Activated gamma-delta T cell treated with anti-CD3 and anti-CD28 coated beads, Interleukin-2, amount 50 U/mL, for 16 hours (primary cell): Measurements from ENCODE around the gene SERPINE2.

ENCODE experiments used
- DNase-seq: peaks from one replicate; pipeline ENCODE4 v3.0.0-alpha.2; 2020; ENCODE audit warnings: low read depth

The SERPINE2 gene

DNA sequence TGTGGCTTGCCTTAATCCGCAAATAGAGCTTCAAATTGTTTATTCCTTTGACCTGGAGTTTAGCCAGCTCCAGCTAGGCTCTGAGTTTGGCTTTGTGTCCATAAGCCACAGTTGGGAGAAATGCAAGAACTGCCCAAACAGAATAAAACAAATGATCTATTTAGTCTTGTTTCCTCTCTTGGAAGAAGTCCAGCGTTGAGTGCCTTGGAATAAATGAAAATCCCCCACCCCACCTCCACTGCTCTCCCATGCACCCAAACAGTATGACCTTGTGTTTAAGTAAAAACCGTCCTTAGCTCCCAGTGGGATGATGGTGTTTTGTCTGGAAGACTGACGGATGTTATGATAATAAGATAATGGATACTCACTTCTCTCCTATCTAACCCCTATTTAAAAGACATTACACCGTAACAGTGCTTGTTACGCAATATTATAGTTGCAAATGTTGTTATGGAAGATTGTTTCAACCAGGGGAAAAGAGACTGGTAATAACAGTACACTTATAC, 3.2 kb upstream of the SERPINE2 start:
- no peak for DNase-seq

DNA sequence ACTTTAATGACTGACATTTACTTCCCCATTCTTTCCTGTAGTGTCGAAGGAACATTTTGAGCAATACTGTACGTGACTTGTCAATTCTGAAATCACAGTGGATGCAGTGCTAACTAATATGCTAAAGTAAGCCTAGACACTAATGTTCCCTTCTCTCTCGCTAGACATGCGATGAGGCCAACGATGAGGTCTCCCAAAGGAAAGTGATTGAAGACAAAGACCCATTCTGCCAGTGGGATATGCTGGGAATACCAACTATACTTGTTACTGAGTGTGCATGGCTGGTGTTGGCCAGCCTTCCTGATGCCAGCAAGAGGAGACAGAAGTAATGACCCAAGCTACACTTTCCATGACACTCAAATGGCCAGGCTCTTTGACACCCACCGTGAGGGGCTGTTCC, 2.5 kb upstream of the SERPINE2 start:
- DNase-seq, result no peak

DNA sequence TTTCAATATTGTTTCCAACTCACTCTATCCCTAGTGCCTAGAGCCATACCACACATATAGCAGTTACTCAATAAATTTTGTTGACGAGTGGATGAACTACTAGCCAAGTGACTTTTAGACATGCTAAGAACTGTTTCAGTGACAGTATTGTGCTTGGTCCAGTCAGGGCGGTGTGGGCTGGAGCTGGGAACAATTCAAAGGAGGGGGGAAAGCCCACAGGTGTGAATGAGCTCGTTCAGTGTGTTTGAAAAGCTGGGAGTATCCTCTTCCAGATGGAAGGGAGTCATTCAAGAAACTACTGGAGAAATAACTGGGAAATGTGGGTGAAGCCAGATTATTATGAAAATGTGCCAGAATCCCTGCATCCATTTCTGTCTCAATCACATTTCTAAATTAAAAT, 1.7 kb upstream of the SERPINE2 start:
- DNase-seq, result no peak

DNA sequence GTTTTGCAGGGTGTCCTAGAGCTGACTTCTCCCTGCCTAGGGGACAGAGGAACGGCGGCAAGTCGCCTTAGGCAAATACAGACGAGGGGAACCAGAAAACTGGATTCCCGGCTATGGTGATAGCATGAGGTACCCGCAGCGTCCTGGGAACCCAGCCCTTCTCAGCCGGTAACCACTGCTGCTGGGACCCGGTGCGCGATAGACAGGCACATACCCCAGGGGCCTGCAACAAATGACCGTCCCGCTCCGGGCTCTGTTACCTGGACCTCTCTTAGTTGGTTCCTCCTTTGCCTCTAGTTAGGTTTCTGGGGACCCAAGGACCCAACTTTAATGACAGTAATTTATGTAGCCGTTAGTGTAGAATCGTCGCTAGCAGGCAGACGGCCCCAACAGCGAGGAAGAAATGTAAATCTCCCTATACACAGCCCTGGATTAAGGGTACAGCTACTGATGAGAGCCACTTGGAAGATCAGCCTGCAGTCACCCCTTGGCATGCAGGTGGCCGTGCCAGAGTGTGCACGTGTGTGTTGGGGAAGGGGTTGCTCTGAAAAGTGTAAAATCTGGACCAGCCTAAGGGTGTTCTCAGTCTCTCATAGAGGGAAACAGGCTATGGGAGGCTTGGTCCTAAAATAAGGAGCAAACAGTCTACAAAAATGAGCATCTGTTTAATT, 819 bp upstream of the SERPINE2 start:
- DNase-seq, result no peak

DNA sequence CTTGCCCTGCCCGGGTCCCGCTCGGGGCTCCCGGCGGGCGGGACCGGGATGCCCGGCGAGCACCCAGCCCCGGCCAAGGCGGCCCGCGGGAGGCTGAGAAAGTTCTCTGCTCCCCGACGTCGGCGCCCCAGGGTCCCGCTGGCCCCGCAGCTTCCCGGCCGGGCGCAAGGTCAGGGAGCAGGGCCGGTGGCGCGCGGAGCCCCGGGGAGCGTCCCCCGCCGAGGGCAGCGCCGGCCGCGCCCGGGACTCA, 331 bp downstream of the SERPINE2 start:
- no peak for DNase-seq

DNA sequence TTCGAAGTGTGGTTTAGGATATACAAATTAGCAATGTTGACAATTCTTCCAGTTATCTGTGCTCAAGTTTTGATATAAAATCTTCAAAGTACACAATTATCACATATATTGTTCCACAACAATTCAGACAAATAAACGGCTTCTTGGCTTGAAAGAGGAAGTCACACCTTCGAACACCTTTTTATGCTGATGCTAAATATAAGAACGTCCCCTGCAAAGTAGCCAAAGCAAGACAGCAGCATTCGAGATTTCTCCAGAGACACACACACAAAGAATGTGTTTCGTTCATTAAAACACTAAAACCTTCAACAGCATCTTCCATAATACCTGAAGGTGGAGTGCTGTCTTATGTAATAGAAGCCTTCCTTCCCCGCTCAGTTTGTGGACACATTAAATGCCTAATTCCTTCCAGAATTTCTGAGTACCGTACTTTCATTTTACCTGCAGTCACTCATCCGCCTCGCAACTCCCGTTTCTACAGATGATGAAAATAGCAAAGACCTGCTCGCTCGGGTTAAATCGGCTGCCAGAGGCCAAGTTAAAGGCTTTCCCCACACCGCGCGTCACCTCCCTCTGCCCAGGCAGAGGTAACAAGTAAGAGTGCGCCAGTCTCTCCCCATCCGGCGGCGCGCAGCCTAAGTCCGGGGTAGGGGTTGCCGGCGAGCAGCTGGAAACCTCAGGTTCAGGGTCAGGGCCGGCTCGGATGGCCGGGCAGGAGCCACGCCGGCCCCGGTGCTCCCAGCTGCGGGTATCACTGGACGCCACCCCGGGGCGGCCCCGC, 847 bp downstream of the SERPINE2 start:
- DNase-seq, result peak; percentile 11

DNA sequence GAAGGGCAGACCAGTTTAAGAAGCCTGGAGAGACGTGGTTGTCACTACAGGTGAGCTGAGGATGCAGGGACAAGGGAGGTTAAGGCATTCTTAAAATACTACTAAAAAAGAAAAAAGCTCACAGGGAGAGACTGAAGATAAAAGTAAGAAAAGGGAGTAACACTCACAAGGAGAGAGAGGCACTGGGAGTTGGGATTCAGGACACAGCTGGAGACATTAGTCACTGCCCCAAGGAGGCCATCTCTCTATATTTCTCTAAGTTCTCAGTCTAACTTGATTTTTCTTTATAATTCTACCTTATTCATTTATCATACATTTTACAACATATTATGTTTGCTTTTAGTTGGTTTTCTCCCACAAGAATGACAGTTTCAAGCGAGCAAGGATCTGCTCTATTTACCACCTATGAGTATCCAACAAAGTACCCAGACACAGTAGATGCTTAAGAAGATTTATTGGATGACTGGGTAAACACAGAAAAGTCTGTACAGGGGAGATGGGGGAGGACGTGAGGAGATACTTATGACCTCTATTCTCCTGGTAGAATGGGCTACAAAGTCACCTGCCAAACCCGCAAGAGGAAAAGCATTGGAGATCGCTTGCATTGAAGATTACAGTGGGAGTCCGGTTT, 2.2 kb downstream of the SERPINE2 start:
- no peak for DNase-seq

DNA sequence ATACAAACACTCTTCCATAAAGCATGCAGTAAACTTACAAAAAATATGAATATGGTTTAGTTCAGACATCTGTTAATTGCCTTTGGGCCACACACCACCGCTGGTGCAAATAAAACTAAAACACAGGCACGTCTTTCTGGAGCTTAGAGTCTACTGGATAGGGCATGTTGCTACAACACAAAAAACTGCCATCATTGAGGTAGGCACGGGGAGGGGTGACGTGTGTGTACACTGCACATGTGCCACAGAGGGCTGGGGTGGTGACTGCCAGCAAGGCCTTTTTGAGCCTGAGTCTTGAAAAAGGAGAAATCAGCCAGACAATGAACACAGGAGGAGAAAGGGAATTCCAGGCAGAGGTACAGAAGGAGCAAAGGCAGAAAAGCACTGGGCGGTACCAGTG, 5.1 kb downstream of the SERPINE2 start:
- no peak for DNase-seq

DNA sequence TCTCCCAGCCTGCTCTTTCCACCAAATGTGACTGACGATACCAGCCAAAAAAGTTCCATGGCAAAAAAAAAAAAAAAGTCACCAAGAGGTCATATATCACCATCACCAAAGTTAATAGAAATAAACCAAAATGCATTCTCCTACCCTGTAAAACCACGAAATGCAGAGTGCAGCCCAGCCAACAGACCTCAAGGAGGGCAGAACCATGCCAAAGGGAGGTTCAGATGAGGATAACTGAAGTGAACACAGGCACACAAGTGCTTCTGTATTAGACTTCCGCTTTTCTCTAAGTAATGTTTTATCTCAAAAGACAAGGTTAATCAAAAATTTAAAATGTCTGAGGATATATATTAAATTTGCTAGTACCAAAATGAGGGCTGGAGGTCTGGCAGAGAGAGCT, 5.5 kb downstream of the SERPINE2 start:
- DNase-seq, result no peak

DNA sequence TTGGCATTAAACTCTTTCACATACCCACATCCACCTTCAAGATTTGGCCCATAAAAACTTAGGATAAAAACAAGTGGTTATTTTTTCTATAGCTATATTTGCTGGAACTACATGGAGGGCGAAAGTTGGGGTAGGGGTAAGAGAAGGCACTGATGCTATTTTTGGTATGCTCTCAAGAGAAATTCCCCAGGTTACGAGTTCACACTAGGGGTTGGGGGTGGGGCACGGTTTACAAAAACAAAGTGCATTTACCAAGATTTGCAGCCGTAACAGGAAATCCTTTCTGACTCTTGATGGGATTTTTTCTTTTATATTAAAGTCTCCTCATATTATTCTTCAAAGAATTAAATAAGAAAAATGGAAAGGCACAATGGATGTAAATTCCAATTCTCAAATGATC, 6.8 kb downstream of the SERPINE2 start:
- DNase-seq, result no peak

DNA sequence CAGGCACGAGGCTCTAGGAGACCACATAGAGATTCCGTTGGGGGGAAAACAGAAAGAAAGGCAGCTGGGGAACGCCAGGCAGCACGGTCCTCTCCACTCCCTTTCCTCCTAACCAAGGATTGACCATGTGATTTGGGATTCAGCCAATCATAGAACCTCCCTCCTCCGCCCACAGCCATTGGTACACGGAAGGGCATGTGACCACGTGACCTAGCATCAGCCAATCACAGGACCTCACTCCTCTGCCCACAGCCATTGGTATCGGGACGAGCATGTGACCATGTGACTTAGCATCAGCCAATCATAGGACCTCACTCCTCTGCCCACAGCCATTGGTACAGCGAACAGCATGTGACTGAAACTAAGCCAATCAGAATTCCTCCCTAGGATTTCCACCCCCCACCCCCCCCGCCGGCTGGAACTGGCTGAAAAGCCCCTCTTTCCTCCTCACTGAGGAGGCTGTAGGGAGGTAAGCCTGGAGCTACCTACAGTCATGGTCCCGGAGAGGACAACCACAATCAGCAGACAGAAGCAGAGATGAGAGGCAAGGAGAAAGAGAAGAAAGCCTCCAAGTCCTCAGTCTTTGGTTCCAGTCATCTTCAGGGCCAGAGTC, 7.6 kb downstream of the SERPINE2 start:
- DNase-seq, result no peak

DNA sequence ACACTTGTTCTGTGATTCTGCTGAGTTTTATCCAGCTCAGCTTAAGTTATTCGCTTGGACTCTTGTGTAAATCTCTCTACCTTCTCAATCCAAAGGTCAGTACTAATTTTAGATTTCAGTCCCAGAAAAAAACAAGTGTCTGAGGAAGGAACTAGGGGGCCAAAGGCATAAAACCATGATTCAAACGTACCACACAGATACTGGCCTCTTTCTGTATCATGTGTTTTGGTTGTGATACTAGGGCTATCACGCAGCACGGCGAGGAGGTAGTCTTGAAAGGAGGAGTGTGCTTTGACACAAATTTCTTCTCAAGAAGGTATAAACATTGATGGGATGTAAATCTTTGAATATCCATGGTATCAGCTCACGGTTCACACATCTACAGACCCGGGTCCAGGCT, 8.3 kb downstream of the SERPINE2 start:
- DNase-seq, result no peak

DNA sequence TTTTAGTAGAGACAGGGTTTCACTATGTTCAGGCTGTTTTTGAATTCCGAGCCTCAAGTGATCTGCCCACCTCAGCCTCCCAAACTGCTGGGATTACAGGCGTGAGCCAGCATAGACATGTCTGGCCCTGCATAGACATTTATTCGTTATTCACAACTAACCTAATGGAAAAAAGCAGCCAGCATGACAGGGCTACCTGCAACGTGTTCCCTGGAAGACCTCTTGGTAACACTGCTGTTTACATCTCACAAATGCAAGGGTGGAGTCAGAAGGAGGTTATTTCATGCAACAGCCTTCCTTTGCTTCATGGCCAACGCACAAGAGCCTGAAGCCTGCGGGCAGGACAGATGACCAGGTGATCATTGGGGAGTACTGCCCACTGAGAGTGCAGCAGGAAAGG, 9.2 kb downstream of the SERPINE2 start:
- DNase-seq, result no peak

DNA sequence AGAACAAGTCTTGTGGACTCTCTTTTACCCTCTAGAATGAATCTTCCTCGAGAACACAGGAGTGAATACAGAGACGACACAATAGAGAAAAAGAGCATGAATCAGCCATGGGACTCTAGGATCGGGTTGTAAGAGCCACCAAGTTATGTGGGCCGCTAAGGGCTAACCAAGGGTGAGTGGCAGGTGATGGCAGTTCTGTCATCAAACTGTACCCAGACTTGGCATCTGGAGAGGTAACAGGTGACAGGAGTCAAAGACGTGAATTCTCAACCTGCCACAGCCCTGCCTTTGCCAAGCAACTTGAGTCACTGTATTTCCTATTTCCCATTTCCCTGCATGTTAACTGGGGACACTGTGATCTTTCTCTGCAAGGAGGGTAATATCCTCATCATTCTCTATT, 11.2 kb downstream of the SERPINE2 start:
- no peak for DNase-seq

DNA sequence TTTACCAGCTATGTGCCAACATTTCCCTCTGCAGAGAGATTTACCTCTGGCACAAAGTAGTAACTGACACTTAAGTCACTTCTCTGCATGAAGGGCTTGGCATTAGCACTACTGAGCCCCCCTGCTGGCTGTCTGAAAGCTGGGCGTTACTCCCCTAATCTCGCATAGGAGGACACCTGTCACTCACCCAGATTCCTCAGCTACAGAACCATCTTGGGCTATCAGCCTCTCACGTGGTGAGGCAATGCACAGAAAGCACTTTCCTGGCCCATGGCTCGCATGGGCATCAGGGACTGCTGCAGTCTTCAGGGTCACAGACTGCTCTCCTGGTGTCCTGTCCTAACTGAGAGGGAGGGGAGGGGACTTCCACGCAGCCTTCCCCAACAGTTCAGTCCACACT, 12.0 kb downstream of the SERPINE2 start:
- DNase-seq, result no peak

DNA sequence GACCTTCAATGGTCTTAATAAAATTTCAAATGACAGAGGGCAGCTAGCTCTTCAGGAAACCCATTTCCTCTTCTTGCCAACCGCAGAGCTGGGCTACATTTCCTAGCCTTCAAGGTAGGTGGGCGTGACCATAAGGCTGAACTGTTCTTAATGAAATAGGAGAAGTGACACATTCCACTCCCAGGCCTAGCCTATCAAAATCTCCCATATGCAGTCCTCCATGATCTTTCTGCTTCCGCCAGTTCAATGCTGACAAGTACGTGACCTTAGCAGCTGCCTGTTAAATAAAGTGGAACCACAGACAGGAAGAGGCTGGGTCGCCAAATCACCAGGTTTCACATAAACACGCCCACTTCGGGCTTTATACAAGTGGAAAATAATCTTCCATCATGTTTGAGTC, 13.2 kb downstream of the SERPINE2 start:
- DNase-seq, result peak; percentile 34

DNA sequence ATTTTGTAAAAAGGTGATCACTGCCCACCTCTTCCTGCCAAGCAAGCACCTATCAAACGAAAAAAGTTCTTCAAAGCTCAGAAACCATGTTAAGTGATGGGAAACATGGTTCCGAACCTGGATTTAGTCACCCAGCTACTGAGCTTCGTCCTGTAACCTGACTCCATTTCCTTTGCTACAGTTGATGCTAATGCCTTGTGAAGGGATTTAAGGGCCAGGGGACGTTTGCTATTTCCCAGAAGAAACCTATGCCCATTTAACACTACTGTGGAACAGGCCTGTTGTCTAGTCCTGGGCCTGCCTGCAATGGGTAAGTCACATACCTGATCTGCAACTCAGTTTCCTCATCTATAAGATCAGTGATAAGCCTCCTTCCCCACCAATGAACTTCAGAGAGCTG, 14.8 kb downstream of the SERPINE2 start:
- DNase-seq, result no peak

DNA sequence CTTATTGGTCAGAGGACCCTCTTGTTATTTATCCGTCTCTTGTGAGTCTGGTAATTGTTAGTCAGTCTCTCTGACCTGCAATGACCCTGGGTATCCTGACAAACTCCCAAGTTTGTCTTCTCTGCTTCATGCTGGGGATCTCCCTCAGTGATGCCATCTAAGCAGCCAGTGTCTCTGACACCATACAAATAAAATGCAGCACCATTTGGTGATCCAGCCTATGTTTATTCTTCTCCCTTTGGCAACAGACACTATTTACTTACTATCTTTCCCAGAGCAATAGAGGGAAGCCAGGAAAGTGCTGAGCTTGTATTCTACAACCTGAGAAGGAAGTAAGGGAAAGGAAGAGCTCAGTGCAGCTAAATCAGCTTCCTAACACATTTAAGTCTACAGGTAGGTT, 15.9 kb downstream of the SERPINE2 start:
- DNase-seq, result no peak

DNA sequence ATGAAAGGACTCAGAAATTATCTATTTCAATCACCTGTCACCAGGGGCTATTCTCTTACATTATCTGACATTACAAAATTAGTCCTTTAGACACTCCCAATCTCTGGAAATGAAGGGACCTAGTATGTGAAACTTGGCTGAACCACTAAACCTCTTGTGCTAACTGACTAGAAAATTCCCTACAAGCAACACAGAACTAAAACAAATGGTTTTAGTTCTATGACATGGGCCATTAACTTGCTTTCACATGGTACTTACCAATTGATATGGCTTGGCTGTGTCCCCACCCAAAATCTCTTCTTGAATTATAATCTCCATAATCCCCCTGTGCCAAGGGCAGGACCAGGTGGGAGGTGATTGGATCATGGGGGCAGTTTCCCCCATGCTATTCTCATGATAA, 16.6 kb downstream of the SERPINE2 start:
- no peak for DNase-seq

DNA sequence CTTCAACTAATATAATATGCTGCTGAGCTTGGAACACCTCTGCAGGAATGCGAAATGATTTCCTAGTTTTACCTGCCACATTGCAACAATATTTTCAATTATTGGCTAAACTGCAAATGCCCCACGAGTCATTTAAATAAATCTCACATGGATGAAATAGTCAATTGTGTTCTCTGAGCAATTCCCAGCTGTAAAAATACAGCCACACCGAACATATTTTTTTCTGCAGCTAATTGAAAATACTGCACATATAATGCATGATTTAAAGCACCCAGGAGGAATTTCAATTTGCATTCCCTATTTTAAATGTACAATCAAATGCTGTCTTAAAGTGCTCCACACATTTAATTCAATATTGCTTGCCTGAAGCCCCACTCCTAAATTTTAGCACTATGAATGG, 18.6 kb downstream of the SERPINE2 start:
- no peak for DNase-seq

DNA sequence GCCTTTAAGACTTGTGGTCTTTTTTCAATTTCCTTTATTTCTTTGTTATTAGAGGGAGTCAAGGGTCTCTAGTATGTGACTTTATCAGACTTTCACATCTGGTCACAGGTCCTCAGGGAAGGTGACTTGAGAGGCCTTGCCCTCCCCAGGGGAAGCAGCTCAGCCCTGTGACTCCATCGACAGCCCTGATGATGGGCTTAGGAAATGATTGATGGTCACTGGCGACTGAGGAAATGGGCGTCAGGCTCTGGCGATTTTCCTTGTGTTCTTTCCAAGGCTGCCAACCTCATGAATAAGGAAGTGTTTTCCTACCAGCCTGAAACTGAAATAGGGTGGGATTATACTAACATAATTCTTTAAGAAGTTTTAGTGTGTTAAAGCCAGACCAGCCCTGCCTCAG, 21.1 kb downstream of the SERPINE2 start:
- no peak for DNase-seq

DNA sequence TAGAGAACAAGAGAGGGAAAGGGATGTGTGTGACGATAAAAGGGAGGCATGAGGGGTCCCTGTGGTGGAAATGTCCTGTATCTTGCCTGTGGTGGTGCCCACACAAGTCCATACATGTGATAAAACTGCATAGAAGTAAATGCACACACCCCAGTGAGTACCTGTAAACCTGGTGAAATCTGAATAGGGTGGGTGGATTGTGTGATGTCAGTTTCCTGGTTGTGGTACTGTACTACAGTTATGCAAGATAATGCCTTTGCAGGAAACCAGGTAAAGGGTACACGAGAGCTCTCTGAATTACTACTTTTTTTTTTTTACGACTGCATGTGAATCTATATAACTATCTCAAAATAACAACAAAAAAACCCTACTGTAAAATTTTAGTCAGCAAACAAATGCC, 22.1 kb downstream of the SERPINE2 start:
- no peak for DNase-seq

DNA sequence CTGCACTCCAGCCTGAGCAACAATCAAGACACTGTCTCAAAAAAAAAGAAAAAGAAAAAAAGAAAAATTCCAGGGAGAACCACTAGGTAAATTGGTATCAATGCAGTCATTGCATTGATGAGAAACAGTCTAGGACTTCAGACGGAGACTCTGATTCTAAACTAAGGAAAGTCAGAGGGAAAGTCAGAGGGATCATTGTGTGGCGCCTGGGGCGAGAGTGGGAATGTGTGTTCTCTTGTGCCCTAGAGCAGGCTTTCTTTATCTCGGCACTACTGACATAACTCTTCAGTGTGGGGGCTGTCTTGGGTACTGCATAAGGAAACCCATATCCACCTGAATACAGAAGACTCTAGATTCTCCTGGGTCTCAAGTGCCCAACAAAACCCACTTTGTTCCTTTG, 24.8 kb downstream of the SERPINE2 start:
- DNase-seq, result no peak
